HepG2 (cell line): ENCODE results near the gene SEMA3E. TPM values are rescaled to one million over a fixed set of nuclear protein-coding genes. Genes with fewer than 3 reads are reported as not detected.

Experiments used
- AKAP8 ChIP-seq: sonication (generic); formaldehyde crosslinking; IDR thresholded peaks from 2 replicates; pipeline ENCODE4 v1.5.1; 2020; ENCODE audit warnings: mild to moderate bottlenecking, missing genetic modification reagents
- CENPT ChIP-seq: sonication (generic); formaldehyde crosslinking; IDR thresholded peaks from 2 replicates; pipeline ENCODE4 v1.8.0; 2022; ENCODE audit warnings: low read depth, mild to moderate bottlenecking, moderate library complexity, missing genetic modification reagents
- FOSL2 ChIP-seq: sonication (generic); formaldehyde crosslinking; IDR thresholded peaks from 2 replicates; pipeline ENCODE4 v1.4.0; 2020; ENCODE audit warnings: missing genetic modification reagents
- HHEX ChIP-seq: IDR thresholded peaks from 2 replicates; pipeline ENCODE4 v1.6.1; 2016; ENCODE audit warnings: control low read depth
- HNRNPK ChIP-seq: fragments of 200-400 bp; formaldehyde crosslinking; IDR thresholded peaks from 2 replicates; pipeline ENCODE4 v1.6.1; 2018; ENCODE audit warnings: low read length, low read depth, moderate library complexity, mild to moderate bottlenecking; ENCODE audit not compliant: poor library complexity, severe bottlenecking
- IKZF1 ChIP-seq: fragments of 450-650 bp; IDR thresholded peaks from 2 replicates; pipeline ENCODE4 v1.7.1; 2016
- JDP2 ChIP-seq: sonication (generic); formaldehyde crosslinking; IDR thresholded peaks from 2 replicates; pipeline ENCODE4 v1.8.1; 2022; ENCODE audit warnings: missing genetic modification reagents, borderline replicate concordance
- JUN ChIP-seq: sonication (generic); formaldehyde crosslinking; IDR thresholded peaks from 2 replicates; pipeline ENCODE4 v1.4.0; 2020; ENCODE audit warnings: mild to moderate bottlenecking, missing genetic modification reagents
- MAFG ChIP-seq: sonication (generic); formaldehyde crosslinking; IDR thresholded peaks from 2 replicates; pipeline ENCODE4 v1.5.1; 2020; ENCODE audit warnings: mild to moderate bottlenecking, missing genetic modification reagents
- MAFK ChIP-seq, 2 experiments: IDR thresholded peaks in 1 of 2; conservative IDR thresholded peaks in 1 of 2; 2 replicates each; pipeline ENCODE4 v1.6.1; 2011; ENCODE audit warnings: improper control_type of control experiment in 2 of 2, low read length in 2 of 2
- NFE2 ChIP-seq: sonication (generic); formaldehyde crosslinking; IDR thresholded peaks from 2 replicates; pipeline ENCODE4 v1.4.0; 2020; ENCODE audit warnings: missing genetic modification reagents
- NFE2L2 ChIP-seq: fragments of 150-350 bp; IDR thresholded peaks from 2 replicates; pipeline ENCODE4 v1.6.1; 2014; ENCODE audit warnings: low read length
- PHF8 ChIP-seq: sonication (generic); formaldehyde crosslinking; IDR thresholded peaks from 2 replicates; pipeline ENCODE4 v1.5.0; 2020; ENCODE audit warnings: missing genetic modification reagents
- SMARCC2 ChIP-seq: fragments of 450-650 bp; IDR thresholded peaks from 2 replicates; pipeline ENCODE4 v1.6.1; 2017; ENCODE audit warnings: antibody characterized with exemption, mild to moderate bottlenecking
- ZBTB3 ChIP-seq: sonication (generic); formaldehyde crosslinking; IDR thresholded peaks from 2 replicates; pipeline ENCODE4 v1.4.0; 2020; ENCODE audit warnings: low read depth, mild to moderate bottlenecking, moderate library complexity, missing genetic modification reagents, borderline replicate concordance
- ZNF317 ChIP-seq: sonication (generic); formaldehyde crosslinking; IDR thresholded peaks from 2 replicates; pipeline ENCODE4 v1.5.0; 2020; ENCODE audit warnings: mild to moderate bottlenecking, missing genetic modification reagents
- ZNF768 ChIP-seq: sonication (generic); formaldehyde crosslinking; IDR thresholded peaks from 2 replicates; pipeline ENCODE4 v1.4.0; 2020; ENCODE audit warnings: missing genetic modification reagents
- polyA plus RNA-seq, 8 experiments: library from polyadenylated mRNA; depleted of rRNA in 3 of 8; stranded (reverse) in 7 of 8; unstranded in 1 of 8; fragments of >200 nt; fragmentation: Illumina TruSeq in 4 of 8; extraction: Trizol in 4 of 8; gene quantifications; 2 replicates each; pipeline versions ENCODE4 v1.2.1 to v1.2.3, GENCODE V29; 2011 to 2016; ENCODE audit warnings: low read depth in 4 of 8, missing spikeins in 1 of 8, mixed read lengths in 1 of 8; ENCODE audit not compliant: insufficient read depth in 1 of 8
- total RNA-seq, 5 experiments: library from RNA; depleted of rRNA; stranded (reverse); fragments of >200 nt; fragmentation: Illumina TruSeq; extraction: Trizol; gene quantifications; 2 replicates each; pipeline ENCODE4 v1.2.3, GENCODE V29; 2016; ENCODE audit warnings: low read depth in 1 of 5
- TF ChIP-seq, protein P1 (sequence below): sonication (generic); formaldehyde crosslinking; IDR thresholded peaks from 2 replicates; pipeline ENCODE4 v1.8.1; 2023; ENCODE audit warnings: missing genetic modification reagents, inconsistent platforms, borderline replicate concordance
- TF ChIP-seq, protein P2 (sequence below): sonication (generic); formaldehyde crosslinking; IDR thresholded peaks from 2 replicates; pipeline ENCODE4 v1.4.0; 2020; ENCODE audit warnings: mild to moderate bottlenecking, low read depth, missing genetic modification reagents
- TF ChIP-seq, protein P3 (sequence below): sonication (generic); formaldehyde crosslinking; IDR thresholded peaks from 2 replicates; pipeline ENCODE4 v1.8.0; 2022; ENCODE audit warnings: missing genetic modification reagents, mild to moderate bottlenecking, moderate library complexity, borderline replicate concordance
- TF ChIP-seq, protein P4 (sequence below): sonication (generic); formaldehyde crosslinking; IDR thresholded peaks from 2 replicates; pipeline ENCODE4 v1.8.0; 2022; ENCODE audit warnings: mild to moderate bottlenecking, missing genetic modification reagents, moderate library complexity
- TF ChIP-seq, protein P5 (sequence below): sonication (generic); formaldehyde crosslinking; IDR thresholded peaks from 2 replicates; pipeline ENCODE4 v1.5.1; 2020; ENCODE audit warnings: missing genetic modification reagents, mild to moderate bottlenecking, borderline replicate concordance

The SEMA3E gene
- total and polyA plus RNA-seq, 2 of the 13 experiments (the other 11 are each of a cell fraction or from before 2014, with no cell fraction given) = not detected

DNA sequence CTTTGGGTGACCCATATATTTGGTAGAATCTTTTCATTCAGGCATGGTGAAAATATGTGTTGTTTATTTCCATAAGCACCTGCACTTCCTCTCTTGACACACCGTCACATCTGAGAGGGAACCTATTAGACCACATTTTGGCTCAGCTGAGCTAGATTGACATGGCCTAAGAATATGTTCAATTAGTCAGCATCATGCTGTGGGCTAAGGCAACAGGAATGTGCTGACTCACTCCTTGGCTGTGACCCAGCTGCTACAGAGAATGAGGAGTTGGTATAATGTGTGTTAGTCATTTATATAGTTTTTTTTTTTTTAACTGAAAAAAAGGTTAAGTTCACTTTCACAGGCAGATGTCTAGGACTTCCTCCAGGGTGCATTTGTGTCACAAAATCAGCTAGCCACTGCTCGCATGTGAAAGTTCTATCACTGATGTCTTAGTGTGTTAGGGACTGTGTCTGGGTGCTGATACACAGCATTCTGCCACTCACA lies 180.6 kb downstream of the SEMA3E start (continued):
- TF ChIP-seq, protein P1, sequence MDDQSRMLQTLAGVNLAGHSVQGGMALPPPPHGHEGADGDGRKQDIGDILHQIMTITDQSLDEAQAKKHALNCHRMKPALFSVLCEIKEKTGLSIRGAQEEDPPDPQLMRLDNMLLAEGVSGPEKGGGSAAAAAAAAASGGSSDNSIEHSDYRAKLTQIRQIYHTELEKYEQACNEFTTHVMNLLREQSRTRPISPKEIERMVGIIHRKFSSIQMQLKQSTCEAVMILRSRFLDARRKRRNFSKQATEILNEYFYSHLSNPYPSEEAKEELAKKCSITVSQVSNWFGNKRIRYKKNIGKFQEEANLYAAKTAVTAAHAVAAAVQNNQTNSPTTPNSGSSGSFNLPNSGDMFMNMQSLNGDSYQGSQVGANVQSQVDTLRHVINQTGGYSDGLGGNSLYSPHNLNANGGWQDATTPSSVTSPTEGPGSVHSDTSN (CRISPR knock-in tag) = no peak
- TF ChIP-seq, protein P2, sequence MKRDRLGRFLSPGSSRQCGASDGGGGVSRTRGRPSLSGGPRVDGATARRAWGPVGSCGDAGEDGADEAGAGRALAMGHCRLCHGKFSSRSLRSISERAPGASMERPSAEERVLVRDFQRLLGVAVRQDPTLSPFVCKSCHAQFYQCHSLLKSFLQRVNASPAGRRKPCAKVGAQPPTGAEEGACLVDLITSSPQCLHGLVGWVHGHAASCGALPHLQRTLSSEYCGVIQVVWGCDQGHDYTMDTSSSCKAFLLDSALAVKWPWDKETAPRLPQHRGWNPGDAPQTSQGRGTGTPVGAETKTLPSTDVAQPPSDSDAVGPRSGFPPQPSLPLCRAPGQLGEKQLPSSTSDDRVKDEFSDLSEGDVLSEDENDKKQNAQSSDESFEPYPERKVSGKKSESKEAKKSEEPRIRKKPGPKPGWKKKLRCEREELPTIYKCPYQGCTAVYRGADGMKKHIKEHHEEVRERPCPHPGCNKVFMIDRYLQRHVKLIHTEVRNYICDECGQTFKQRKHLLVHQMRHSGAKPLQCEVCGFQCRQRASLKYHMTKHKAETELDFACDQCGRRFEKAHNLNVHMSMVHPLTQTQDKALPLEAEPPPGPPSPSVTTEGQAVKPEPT = no peak
- TF ChIP-seq JUN (CRISPR knock-in tag) = no peak
- TF ChIP-seq, protein P3, sequence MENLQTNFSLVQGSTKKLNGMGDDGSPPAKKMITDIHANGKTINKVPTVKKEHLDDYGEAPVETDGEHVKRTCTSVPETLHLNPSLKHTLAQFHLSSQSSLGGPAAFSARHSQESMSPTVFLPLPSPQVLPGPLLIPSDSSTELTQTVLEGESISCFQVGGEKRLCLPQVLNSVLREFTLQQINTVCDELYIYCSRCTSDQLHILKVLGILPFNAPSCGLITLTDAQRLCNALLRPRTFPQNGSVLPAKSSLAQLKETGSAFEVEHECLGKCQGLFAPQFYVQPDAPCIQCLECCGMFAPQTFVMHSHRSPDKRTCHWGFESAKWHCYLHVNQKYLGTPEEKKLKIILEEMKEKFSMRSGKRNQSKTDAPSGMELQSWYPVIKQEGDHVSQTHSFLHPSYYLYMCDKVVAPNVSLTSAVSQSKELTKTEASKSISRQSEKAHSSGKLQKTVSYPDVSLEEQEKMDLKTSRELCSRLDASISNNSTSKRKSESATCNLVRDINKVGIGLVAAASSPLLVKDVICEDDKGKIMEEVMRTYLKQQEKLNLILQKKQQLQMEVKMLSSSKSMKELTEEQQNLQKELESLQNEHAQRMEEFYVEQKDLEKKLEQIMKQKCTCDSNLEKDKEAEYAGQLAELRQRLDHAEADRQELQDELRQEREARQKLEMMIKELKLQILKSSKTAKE = no peak
- TF ChIP-seq NFE2L2 = peak; percentile 81
- TF ChIP-seq HHEX (CRISPR knock-in tag) = no peak
- TF ChIP-seq ZNF317 (CRISPR knock-in tag) = no peak
- TF ChIP-seq HNRNPK = no peak
- no peak for TF ChIP-seq AKAP8 (CRISPR knock-in tag)
- peak; percentile 63; the same call in 1 of the 2 replicates for TF ChIP-seq NFE2 (CRISPR knock-in tag)
- TF ChIP-seq ZBTB3 (CRISPR knock-in tag) = no peak
- TF ChIP-seq SMARCC2 = no peak
- TF ChIP-seq, protein P4, sequence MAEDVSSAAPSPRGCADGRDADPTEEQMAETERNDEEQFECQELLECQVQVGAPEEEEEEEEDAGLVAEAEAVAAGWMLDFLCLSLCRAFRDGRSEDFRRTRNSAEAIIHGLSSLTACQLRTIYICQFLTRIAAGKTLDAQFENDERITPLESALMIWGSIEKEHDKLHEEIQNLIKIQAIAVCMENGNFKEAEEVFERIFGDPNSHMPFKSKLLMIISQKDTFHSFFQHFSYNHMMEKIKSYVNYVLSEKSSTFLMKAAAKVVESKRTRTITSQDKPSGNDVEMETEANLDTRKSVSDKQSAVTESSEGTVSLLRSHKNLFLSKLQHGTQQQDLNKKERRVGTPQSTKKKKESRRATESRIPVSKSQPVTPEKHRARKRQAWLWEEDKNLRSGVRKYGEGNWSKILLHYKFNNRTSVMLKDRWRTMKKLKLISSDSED = no peak
- no peak for TF ChIP-seq PHF8 (CRISPR knock-in tag)
- no peak for TF ChIP-seq ZNF768 (CRISPR knock-in tag)
- no peak for TF ChIP-seq CENPT (CRISPR knock-in tag)
- TF ChIP-seq MAFG (CRISPR knock-in tag) = no peak
- TF ChIP-seq JDP2 (CRISPR knock-in tag) = no peak
- peak; percentile 70 to 86; a peak in 3 of 4 replicates for TF ChIP-seq MAFK (conservative IDR thresholded peaks at IDR 0.05 in 1 of 2, IDR thresholded peaks at IDR 0.05 in 1 of 2; ENCODE audit: low read length in 2 of 2)
- peak; percentile 76 for TF ChIP-seq FOSL2 (CRISPR knock-in tag)
- TF ChIP-seq, protein P5, sequence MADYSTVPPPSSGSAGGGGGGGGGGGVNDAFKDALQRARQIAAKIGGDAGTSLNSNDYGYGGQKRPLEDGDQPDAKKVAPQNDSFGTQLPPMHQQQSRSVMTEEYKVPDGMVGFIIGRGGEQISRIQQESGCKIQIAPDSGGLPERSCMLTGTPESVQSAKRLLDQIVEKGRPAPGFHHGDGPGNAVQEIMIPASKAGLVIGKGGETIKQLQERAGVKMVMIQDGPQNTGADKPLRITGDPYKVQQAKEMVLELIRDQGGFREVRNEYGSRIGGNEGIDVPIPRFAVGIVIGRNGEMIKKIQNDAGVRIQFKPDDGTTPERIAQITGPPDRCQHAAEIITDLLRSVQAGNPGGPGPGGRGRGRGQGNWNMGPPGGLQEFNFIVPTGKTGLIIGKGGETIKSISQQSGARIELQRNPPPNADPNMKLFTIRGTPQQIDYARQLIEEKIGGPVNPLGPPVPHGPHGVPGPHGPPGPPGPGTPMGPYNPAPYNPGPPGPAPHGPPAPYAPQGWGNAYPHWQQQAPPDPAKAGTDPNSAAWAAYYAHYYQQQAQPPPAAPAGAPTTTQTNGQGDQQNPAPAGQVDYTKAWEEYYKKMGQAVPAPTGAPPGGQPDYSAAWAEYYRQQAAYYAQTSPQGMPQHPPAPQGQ (CRISPR knock-in tag) = no peak
- TF ChIP-seq IKZF1 = no peak
